Body of pancreas (tissue), 4 donors: Measurements from ENCODE around the gene TMEM50B.

Source experiments
- CTCF ChIP-seq, 7 experiments: fragments of 450-650 bp in 4 of 7; fragments of 200-600 bp in 3 of 7; sonication (generic) in 3 of 7; IDR thresholded peaks; one replicate each; pipeline ENCODE4 v1.5.1; 2016 to 2019; ENCODE audit warnings: antibody characterized with exemption in 7 of 7
- POLR2A ChIP-seq, 3 donors: fragments of 450-650 bp; IDR thresholded peaks; one replicate each; pipeline ENCODE4 v1.6.1; 2016; ENCODE audit warnings: antibody characterized with exemption in 3 of 3, mild to moderate bottlenecking in 2 of 3

GRCh38 chr21:33412832-33413519 is 66.8 kb downstream of the TMEM50B start:
- TF ChIP-seq POLR2A (IDR thresholded peaks at IDR 0.05) (no peak), CTCF (IDR thresholded peaks at IDR 0.05) (no peak)
